ENCODE measurements around the gene FAM240A. TPM values are rescaled to one million over a fixed set of nuclear protein-coding genes. Genes with fewer than 3 reads are reported as not detected.
"Not testable (repeated sequence)": the region's sequence is repeated elsewhere in the genome, so short reads cannot be mapped to it uniquely, and the experiment has no call there.

FAM240A gene
- total RNA-seq (2014; rRNA removed; shearing (Covaris generic)), result not detected in 2 replicates

DNA sequence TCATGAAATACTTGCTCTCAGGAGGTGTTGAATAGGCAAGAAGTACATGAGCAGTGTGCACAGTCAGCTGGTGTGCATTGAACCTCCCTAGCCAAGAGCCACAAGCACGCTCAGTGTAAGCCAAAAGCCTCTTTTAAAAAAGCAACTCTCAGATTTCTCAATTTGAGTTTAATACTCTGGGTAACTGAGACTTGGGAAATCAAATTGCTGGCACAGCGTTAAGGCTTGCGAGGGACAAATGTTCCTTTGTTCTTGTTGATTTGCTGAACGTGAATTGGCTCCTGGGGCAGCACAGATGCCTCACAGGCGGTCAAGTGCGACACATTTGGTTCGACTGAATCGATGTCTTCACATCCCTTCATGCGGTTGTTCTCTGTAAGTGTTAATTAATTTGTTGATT lies at the start of gene FAM240A:
TSS of gene FAM240A (plus strand) at position 202 of the 400 bp plus-strand sequence. CDS start at position 361, 159 bp downstream.
- in situ Hi-C loops (cut with HindIII; ENCODE audit: low sequenced_read_pairs), result no loop called here

DNA sequence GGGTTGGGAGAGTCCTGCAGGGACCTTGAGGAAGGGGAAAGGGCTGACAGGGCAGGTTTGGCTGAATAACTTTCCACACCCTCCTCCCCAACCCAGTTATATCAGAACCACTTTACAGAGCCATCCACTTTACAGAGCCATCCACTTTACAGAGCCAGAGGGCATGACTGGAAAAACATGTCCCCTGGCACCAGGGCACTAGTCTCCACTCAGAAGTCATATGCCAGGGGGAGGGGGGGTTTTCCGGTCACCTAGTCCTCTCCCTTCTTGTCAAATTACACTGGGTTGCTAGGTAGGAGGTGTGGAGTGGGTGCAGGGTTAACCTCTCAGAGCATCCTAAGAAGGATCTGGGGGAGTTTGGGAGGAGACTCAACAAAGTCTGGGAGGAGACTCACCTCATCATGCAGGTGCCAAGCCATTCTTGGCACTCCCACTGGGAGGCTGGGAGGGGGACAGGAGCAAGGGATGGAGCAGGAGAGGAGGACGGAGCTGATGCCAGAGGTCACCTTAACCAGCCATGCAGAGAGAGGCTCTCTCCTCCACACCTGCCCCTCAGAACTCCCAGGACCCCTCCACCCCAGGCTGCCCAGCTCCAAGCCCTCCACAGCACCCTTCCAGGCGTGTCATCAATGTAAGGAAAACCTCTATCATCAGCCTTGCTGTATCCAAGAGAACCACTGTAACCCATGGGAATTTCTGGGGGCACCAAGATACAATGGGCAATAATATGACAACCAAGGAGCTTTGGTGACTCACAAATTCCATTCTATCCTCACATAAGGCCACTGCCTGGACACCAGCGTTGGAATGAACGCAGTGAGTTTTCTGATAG lies 47.9 kb upstream of the FAM240A start:
- no peak for DNase-seq (ENCODE audit: low spot score)
- in situ Hi-C loops (cut with HindIII; ENCODE audit: low sequenced_read_pairs), result no loop called here

More for the DNA sequence above, at the start of gene FAM240A:
- peak; percentile 13 for DNase-seq (ENCODE audit: low spot score)

- peak; percentile 24 for DNase-seq (ENCODE audit: low spot score)
- in situ Hi-C loops (cut with HindIII; ENCODE audit: low sequenced_read_pairs), result no loop called here
Observed at GRCh38 chr3:46565077-46565476, 47.2 kb upstream of the FAM240A start.

DNA sequence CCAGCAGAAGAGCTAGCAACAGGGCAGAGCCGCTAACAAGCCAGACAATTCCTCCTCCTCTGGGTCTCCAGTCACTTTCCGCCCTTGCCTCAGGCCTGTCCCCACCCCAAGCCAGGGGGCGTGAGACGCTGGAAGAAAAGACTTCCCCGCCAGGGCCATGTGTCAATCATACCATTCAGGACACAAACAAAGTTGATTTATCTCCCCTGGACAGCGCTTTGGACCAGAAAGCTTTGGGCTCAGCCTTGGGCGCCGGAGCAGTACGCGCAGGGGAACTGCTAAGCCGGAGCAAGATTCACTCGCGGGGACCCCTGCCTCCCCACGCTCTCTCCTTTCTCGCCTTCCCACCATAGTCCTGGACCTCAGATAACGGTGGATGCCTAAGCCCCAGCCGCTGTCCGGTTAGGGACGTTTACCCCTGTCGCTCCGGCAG lies 46.7 kb upstream of the FAM240A start:
- DNase-seq (ENCODE audit: low spot score), result peak; percentile 40
- in situ Hi-C loops (cut with HindIII; ENCODE audit: low sequenced_read_pairs), result no loop called here

DNA sequence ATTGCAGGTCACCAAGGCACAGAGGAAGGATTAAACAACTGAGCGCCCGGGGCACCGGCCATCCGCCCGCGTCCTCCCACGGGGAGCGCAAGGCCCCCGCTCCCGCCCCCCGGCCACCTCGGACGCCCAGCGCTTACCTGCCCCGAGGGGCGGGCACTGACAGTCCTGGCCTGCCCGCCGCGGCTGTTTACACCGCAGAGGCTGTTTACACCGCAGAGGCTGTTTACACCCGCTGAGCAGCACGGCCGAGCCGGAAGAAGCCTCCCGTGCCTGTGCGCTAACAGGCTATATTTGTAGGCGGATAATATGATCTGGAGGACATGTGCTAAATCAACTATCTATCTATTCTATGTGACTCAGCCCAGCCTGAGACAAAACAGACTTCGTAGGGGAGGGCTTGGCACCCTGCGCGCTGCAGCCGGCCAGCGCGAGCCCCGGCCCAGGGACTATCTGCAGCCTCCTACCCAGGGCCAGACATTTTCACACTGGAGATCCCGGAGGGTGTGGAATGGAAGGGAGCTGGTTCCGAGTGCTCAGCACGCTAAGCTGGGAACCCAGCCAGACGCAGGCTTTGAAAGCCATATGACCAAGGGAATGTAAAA lies 46.2 kb upstream of the FAM240A start, which contains the start of gene LRRC2:
TSS of gene LRRC2 (minus strand) at position 263 of the 602 bp plus-strand sequence. CDS start 14,711 bp downstream, outside the sequence.
- in situ Hi-C loops (cut with HindIII; ENCODE audit: low sequenced_read_pairs), result no loop called here
- peak; percentile 83 for DNase-seq (ENCODE audit: low spot score)

DNA sequence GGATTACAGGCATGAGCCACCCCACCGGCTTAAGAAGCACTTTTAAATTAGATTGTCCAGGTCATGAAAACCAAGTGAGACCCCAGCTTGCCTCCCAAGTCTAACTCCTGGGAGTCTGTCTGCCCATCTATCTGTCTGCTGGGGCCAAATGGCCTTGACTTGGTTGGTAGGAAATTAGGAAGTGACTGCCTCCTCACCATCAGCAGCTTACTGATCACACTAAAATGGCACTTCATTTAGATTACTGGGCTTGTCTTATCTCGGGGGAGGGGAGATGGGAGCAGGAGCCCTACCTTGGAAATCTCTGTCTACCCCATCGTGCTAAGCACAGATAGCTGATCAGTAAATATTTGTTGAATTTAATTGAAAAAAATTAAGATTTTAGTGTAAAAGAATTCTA lies 40.6 kb upstream of the FAM240A start:
- in situ Hi-C loops (cut with HindIII; ENCODE audit: low sequenced_read_pairs), result no loop called here
- no peak for DNase-seq (ENCODE audit: low spot score)

GRCh38 chr3:46573701-46574100 lies 38.6 kb upstream of the FAM240A start:
- no peak for DNase-seq (ENCODE audit: low spot score)

DNA sequence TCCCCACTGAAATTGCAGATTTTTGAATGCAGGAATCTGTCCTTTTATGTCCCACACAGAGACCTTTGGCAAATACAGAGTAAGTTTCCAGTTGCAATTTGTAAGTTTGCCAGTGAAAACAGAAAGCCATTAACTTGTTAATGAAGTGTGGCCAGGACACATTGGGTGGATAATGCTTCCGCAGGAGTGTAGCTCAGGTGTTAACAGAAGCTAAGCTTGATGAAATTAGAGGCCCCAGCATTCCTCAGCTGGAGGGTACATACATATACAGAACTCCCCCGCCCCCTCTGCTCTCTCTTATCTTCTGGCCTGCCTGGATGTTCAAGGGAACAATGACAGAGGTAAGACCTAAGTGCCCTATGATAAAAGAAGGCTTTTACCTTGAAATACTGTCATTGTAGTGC lies 38.1 kb upstream of the FAM240A start:
- no peak for DNase-seq (ENCODE audit: low spot score)
- in situ Hi-C loops (cut with HindIII; ENCODE audit: low sequenced_read_pairs), result no loop called here

More at GRCh38 chr3:46573701-46574100, 38.6 kb upstream of the FAM240A start:
- in situ Hi-C loops (cut with HindIII; ENCODE audit: low sequenced_read_pairs), result no loop called here

GRCh38 chr3:46574881-46575576 lies 37.3 kb upstream of the FAM240A start:
- in situ Hi-C loops (cut with HindIII; ENCODE audit: low sequenced_read_pairs), result no loop called here

GRCh38 chr3:46575577-46576222 lies 36.6 kb upstream of the FAM240A start:
- in situ Hi-C loops (cut with HindIII; ENCODE audit: low sequenced_read_pairs), result no loop called here
- DNase-seq (ENCODE audit: low spot score), result no peak

More at GRCh38 chr3:46574881-46575576, 37.3 kb upstream of the FAM240A start:
- DNase-seq (ENCODE audit: low spot score), result no peak

DNA sequence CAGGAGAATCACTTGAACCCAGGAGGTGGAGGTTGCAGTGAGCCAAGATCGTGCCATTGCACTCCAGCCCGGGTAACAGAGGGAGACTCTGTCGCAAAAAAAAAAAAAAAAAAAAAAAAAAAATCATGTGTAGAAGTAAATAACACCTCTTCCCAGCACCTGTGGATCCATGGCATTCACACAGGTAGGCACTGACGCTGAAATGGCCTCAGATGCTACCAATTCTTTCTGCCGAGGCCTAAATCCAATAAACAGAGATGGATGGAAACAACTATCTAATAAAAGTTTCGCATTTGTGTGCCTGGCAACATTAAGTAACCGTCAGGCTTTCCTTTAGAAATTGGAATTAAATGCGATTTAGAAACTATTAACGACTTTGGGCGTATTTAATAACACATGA lies 35.9 kb upstream of the FAM240A start:
- DNase-seq (ENCODE audit: low spot score), result no peak

GRCh38 chr3:46576879-46577278 lies 35.4 kb upstream of the FAM240A start:
- DNase-seq (ENCODE audit: low spot score), result no peak
- in situ Hi-C loops (cut with HindIII; ENCODE audit: low sequenced_read_pairs), result no loop called here

More for the DNA sequence above, 35.9 kb upstream of the FAM240A start:
- in situ Hi-C loops (cut with HindIII; ENCODE audit: low sequenced_read_pairs), result no loop called here

GRCh38 chr3:46577580-46578249 lies 34.6 kb upstream of the FAM240A start:
- in situ Hi-C loops (cut with HindIII; ENCODE audit: low sequenced_read_pairs); DNase-seq (ENCODE audit: low spot score): not testable (repeated sequence)

DNA sequence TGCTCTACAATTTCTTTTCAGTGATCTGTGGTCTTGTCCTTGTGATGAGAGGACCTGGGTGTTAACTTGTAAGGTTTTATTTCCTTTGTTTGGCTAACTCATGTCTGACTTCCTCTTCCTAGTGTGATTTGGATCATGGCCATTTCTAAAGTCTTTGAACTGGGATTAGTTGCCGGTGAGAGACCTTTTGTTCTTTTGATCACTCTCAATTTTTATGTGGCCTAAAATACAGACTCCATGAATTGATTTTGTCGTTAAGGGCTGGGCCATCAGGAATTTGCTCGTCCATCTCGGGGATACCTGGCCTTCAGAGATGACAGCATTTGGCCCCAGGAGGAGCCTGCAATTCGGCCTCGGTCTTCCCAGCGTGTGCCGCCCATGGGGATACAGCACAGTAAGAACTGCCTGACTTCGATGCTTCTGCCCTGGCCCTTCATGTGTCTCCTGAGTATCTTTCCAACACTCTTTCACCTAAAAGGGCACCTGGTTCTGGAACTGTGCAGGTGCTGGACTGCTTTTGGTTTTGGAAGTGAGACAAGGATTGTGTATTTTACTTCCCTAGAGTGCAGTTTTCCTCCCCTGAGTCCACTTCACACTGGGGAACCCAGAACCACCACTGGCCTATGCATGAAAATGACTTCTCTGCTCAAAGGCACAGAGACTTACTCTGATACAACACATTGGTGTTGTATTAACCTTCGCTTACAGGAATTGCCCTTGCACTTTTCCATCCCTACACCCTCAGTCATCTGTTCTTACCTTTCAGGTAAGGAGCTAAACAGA lies 33.2 kb upstream of the FAM240A start:
- in situ Hi-C loops (cut with HindIII; ENCODE audit: low sequenced_read_pairs), result no loop called here
- no peak for DNase-seq (ENCODE audit: low spot score)

GRCh38 chr3:46579756-46580286 lies 32.5 kb upstream of the FAM240A start:
- DNase-seq (ENCODE audit: low spot score), result no peak
- in situ Hi-C loops (cut with HindIII; ENCODE audit: low sequenced_read_pairs), result no loop called here

DNA sequence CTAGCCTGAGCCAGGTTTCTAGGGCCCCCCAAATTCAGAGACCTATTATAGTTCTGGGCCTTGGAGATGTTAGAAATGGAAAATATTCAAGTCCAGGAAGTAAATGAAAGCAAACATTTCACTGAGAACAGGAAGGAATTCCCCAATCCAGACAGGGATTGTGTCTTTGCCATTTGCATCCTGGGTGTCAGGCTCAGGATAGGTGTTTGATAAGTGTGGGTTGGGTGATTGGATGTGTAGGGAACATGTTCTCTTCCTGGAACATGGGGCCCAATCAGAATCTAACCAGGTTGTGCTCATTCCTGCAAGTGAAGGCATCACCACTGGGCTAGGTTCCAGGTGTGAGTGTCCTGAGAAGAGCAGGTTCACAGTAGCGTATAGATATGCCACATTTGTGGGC lies 31.6 kb upstream of the FAM240A start:
- in situ Hi-C loops (cut with HindIII; ENCODE audit: low sequenced_read_pairs), result no loop called here

GRCh38 chr3:46584598-46585467 lies 27.5 kb upstream of the FAM240A start:
- DNase-seq (ENCODE audit: low spot score), result no peak
- in situ Hi-C loops (cut with HindIII; ENCODE audit: low sequenced_read_pairs), result no loop called here

More for the DNA sequence above, 31.6 kb upstream of the FAM240A start:
- no peak for DNase-seq (ENCODE audit: low spot score)

All from G401 (cell line).